HS-27A (cell line): ENCODE measurements around the gene PXYLP1.

Experiments used
- DNase-seq: peaks from one replicate; pipeline ENCODE4 v3.0.0-alpha.2; 2012; ENCODE audit warnings: low read depth, missing footprints

Gene PXYLP1

DNA sequence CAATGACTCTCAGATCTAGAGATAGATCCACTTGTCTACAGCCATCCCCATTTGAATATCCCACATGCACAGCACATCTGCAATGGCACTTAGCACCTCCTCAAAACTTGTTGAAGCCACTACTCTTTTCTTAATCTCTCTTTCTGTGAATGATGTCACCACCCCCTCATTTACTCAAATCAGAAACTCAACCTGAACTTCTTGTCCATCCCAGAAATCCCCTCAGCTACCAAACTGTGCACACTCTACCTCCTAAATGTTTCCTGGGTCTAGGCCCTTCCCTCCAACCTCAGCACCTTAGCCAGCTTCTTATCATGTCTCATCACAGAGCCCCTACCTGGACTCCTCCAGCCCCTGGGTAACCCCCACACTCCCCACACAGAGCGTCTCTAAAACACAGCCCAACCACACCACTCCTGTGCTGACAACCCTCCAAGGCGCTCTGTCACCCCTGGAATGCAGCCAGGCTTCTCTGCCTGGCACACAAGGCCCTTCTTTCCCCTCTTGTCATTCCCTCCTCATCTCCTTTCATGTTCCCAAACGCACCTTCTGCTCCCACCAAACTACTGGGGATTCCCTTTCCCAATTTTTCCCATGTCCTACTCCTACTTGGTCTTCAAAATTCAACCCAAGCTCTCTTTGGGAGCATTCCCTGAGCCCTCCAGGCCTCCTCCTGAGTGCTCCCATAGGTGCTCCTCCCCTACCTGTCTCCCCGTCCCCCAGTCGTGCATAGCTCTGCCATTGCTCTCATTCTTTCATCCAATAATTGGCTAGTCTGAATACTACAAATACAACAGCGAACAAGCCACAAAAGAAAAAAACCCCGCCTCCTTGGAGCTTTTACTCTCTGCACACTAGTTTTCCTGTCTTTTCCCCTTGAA, 96.9 kb downstream of the PXYLP1 start:
- no peak for DNase-seq

DNA sequence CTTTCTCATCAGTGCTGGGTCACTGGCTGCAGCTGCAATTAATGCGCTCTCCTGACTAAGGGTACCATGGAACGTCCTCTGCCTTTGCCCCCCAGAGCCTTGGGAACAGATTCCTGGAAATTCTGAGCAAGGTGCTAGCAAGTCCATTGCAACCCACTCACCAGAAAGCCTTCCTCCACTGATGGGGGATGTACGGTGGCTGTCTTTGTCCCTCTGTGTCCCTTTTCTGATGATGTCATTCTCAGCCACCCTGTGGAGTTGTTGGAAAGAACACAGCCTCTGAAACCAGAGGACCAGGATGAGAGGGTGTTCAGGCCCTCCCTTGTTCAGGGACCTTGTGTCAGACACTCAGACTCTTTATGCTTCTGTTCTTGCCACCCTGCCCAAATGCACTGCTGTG, 98.6 kb downstream of the PXYLP1 start:
- no peak for DNase-seq

GRCh38 chr3:141330718-141331376, 99.2 kb downstream of the PXYLP1 start:
- DNase-seq: no peak

DNA sequence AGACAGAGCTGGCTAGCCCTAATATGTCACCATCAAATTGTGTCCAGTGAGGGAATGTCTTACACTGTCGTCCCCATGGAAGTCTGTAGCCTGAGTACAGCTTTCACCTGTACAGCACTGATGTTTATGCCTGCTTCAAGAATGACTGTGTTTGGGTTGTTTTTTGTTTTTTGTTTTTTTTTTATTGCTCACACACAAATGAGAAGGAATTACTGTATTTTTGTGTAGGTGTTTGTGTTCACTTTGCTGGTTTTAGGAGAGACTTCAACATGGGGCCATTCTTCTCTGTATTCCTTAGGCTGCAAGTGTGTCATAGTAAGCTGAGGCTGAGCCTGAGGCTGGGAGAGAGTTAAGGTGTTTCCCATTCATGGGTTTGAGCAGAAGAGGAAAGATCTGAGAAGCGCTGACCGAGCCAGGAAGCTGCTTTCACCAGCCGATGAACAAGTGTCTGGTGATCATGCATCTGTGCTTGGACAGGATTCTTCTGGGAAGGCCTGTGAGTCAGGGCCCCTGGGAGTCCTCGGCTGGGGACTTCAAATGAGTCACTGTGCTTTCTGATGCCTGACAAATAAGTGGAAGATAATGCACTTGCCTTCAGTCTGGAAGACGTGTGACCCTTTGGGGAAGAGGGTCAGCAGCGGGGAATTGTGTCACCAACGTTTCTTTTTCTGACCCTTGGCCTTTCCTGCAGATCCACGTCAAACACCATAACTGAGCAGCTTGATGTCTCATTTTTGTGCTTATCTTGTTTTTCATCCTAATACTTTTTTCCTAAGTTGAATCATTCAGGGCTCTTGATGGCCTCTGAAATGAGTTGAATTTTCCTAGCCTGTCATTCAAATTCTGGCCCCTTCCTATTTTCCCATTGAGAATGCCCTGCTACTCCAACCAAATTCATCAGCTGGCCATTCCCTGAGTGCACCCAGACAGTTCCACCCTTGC, 100.0 kb downstream of the PXYLP1 start:
- DNase-seq: peak; percentile 89

- no peak for DNase-seq
Measured at GRCh38 chr3:141332416-141332815, 100.8 kb downstream of the PXYLP1 start.

DNA sequence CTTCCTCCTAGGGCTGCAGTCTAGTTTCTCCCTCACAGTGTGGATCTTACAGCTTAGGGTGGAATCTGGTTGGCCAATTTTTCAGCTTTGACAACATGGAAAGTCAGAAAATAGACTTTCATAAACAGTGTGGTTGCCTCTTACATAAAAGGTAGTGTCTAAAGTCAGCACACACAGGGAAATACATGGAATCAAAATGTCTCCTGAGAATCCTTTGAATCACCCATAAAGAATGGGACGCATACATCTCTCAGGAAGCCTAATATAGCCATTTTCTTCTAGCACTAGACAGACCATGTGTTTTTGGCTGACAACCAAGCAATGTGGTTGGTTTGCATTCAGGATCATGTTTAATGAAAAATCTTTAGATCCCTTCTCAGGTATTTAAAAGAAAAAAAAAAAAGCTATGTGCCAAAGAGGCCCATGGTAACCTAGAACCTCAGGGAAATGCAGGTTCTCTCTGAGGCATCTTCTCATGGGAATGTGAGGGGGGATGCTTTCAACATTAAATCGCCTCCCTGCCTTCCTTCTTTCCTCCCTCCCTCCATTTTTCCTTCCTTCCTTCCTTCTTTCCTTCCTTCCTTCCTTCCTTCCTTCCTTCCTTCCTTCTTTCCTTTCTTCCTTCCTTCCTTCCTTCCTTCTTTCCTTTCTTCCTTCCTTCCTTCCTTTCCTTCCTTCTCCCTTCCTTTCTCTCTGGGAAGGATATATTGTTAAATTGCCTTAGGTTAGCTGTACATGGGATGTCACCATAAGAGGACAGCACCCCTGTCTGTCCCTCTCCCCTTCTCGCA, 102.4 kb downstream of the PXYLP1 start:
- no peak for DNase-seq

DNA sequence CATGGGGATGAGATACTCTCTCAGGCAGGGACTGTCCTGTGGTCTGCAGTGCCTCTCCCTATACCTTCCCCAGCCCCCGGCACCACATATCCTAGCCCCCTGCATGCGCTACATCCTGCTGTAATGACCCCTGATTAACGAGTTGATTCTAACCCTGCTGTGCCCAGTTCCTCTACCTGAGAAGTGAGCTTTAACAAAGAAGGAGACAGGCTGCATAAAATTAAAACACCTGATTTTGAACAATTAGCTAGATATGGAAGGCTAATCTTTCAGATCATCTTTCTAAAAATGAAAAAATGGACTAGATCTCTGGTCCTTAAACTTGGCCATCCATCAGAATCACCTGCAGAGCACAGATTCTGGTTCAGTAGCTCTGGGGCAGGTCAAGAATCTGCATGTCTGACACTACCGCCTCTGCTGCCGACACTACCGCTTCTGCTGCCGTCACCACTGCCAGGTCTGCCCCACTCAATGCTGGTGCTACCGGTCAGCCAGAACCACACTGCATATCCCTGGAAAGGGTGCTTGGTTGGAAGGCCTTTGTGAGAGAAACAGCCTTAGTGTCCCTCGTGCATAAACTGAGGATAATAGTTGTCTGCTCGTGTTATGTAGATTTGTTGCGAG, 103.1 kb downstream of the PXYLP1 start:
- DNase-seq: no peak

DNA sequence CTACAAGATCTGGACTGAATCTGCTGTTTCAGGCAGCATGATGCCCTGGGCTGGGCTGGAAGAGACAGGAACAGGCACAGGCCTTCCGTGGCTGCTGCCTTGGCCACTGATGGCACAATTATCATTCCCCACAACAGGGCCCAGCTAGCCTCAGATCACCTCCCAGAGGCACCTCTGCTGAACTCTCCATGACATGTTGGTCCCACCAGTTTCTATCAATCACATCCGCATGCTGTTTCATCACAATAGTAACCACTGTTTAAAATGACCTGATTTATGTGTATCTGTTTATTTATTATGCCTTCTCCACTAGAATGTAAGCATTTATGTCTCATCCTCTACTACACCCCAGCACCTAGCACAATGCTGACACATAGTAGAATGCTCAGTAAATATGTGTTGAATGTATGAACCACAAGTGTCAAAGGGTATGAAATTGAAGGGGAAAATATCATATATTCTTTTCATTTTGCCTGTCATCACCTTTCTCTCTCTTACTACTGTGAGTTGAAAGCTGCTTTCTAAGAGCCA, 104.0 kb downstream of the PXYLP1 start:
- DNase-seq: no peak

DNA sequence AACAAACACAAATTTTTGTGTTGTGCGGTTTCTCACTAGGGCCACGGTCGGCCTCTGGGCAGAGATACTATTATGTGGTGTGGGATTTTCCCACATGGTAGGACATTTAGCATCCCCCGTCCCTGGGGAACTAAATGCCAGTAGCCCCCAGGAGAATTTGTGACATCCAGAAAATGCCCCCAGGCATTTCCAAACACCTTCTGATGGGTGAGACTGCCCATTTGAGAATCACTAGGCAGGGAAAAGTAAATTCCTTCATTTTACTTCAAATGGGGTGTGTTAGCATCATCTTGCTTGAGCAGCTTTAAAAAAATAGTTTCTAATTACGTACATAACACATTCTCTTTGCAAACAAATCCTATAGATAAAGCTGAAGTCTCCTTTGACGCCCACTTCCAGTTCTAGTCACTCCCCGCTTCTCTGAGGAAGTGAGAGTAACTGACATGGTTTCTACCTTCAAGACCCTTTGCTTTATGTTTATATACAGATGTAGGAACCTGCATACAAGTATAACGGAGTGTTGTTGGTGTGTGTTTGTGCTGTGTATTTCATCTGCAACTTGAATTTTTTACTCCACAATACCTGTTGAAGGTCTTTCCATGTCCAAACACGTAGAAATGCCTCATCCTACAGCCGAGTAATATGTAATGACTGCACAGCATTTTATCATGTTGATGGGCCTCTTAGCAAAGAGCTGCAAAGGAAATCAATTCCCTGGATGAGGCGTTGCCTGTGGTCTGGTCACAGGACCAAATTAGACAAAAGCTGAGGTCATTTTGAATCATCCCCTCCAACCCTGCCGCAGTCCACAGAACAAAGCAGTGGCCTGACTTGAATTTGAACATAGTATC, 105.3 kb downstream of the PXYLP1 start:
- no peak for DNase-seq

- no peak for DNase-seq
Measured at GRCh38 chr3:141337523-141337854, 105.9 kb downstream of the PXYLP1 start.

GRCh38 chr3:141337991-141338390, 106.4 kb downstream of the PXYLP1 start:
- DNase-seq: no peak

DNA sequence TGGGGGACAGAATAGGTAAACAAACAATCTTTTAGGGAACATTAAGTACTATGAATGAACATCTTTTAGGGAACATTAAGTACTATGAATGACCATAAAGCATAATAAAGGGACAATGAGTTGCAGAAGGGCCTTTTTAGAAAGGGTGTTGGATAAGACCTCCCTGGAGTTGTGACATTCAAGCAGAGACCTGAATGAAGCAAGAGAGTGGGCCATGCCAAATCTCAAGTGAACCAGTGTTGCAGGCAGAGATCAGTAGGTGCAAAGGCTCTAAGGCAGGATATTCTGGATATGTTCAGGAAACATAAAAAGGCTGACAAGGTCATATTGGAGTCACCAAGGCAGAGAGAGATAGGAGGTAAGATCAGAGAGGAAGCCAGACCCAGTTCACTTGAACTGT, 107.3 kb downstream of the PXYLP1 start:
- no peak for DNase-seq

- no peak for DNase-seq
Measured at GRCh38 chr3:141341536-141341935, 109.9 kb downstream of the PXYLP1 start.

DNA sequence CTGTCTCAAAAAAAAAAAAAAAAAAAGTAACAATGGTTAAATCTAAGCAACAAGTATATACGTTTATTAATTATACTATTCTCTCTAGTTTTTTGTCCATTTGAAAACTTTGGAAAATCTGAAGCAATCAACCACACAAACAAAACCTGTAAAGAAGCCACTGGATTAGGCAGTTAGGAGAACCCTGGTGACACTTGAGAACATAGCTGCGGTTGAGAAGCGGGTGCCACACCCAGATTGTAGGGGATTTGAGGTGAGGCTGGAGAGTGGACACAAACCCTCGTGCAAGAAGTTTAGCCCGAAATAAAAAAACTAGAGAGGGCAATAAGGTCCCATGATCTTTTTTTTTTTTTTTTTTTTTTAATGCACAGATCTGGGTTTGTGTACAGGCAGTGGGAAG, 110.8 kb downstream of the PXYLP1 start:
- no peak for DNase-seq

GRCh38 chr3:141343077-141343476, 111.5 kb downstream of the PXYLP1 start:
- no peak for DNase-seq

DNA sequence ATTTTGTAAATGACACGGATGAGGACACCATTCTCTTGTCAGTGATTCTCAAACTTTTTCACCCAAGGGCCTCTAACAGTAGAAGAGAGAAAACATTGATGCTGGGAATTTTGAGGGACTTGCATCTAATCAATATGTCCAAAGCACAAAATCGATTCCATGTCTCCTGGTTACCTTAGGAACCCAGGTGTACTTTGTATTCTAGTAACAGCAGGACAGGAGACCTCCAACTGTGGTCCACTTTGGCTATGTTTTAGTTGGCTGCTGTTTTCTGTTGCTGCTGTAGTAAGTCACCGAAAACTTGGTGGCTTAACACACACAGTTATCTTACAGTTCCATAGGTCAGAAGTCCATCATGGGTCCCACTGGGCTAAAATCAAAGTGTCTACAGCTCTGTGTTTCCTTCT, 112.2 kb downstream of the PXYLP1 start:
- DNase-seq: no peak
